LNCAP (cell line): ENCODE data around the gene TERT.

Source experiments
- CTCF ChIP-seq: fragments of 450-650 bp; IDR thresholded peaks from 2 replicates; pipeline ENCODE4 v1.5.1; 2017; ENCODE audit warnings: mild to moderate bottlenecking

TERT gene

DNA sequence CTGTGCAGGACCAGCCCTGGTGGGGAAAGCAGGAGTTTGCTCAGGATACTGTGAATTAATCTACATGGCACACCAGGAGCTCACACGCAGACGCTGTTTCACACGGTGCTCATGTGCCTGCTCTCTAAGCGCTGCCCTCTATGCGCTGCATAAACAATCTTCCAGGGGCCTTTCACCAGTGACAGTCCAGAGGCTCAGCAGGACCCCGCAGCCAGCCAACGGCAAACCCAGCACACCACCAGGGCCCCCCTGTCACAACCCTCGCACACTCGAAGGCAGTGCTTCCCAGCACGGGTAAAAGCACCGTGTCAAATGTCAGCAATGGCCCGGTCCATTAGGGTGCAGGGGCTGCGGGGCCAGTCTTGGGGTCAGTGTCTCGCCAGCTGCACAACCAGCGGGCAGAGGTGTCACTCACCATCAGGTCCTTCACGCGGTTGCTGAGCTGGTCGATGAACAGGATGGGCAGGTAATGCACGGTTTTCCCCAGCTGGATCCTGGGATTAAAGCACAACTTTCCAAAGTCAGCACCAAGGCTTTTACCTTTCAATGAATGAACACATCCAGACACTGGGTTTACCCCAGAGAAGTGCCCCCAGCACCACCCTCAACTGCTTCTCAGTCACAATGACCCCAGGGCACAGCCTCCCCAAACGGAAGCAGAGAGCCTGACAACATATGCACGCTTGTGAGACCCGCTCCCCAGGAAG is 42.8 kb upstream of the TERT start:
- TF ChIP-seq CTCF: no peak

- TF ChIP-seq CTCF: no peak
Measured at GRCh38 chr5:1336749-1337488, 42.1 kb upstream of the TERT start.

- TF ChIP-seq CTCF: no peak
Measured at GRCh38 chr5:1336106-1336561, 41.3 kb upstream of the TERT start.

DNA sequence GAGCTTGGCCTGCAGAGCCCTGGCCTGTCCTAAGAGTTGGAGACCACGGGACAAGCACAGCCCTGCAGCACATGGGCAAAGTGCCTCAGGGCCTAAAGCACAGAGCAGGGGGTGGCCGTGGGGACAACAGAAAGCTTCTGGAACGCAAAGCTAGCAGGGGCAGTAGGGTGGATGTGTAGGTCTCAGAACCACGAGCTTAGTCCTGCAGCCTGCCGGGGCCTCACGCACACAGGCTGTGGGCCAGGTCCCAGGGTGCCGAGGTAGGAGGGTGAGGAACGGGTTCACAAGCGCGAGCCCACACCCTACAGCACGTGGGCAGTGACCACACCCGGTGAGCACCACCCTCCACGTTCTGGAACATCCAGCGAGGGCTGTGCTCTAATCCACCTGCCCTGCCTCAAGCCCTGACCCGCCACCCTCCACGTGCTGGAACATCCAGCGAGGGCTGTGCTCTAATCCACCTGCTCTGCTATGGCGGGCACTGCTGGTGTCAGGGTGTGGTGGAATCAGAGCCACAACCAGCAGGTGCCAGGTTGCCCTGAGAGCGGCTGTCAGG is 40.8 kb upstream of the TERT start:
- TF ChIP-seq CTCF: no peak

DNA sequence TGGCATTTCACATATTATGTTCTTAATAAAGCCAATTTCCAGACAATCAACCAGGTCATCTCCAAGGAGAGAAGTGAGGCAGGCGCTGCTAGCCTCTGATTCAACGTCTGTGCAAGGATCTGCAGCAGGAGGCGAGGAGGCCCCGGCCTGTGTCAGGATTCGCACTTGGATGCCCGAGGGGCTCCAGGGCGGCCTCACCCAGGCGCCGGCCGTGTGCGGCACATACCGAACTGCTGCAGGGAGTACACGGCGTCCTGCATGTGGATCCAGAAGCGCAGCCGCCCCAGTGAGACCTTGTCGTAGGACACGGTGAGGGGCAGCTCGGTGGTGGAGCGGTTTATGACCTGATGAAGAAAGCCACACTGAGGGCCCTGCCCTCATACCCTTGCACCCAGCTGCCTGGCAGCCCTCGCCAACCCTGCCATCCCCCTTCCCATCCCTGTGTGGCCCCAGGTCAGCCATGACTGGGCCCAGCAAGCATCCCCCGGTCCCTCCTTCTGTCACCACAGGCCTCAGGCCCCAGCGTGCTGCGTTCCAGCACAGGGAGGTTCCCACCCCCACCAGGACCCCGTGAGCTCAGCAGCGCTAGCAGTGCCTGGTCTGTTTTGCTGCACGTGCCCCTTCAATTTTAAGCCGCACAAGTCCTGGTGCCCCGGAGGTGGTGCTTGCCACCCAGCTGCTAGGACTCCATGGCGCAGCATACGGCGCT is 40.1 kb upstream of the TERT start:
- no peak for TF ChIP-seq CTCF

DNA sequence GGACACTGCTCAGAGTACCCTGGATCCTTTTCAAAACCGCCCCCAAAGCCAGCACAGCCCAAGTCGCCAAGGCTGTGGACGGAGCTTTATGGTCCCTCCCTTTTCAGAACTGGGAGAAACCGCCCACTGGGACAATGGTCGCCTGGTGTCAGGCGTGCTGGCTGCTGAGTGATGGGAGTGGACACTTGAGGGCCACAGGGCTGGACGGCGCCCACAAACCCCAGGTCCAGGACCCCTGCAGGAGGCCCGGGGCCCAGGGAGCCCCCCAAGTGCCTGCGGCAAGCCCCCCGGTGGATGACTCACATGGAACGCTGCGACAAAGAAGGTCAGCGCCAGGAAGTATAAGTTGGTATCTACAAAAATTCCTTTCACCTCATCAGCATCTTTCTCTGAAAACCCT is 39.1 kb upstream of the TERT start:
- TF ChIP-seq CTCF: no peak

DNA sequence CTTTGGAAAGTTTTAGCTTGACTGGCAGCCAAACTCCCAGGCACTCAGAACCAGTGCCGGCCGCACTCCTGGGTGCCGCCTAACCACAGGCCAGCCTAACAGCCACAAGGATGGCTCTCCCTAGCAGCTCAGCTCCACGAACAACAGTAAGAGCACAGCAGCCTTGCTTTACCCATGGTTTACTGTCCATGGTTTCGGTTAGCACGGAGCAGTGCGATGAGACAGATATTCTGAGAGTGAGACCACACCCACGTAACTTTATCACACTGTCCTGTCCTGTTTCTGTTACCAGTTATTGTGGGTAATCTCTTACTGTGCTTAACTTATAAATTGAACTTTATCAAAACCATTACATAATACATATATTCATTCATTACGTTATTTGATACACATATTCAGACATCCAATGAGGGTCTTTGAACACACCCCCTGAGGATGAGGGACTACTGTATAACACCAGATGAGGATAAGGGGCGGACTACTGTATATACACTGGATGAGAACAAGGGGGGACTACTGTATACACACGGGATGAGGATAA is 37.7 kb upstream of the TERT start:
- no peak for TF ChIP-seq CTCF
